CD4-positive, alpha-beta T cell (primary cell): ENCODE results near the gene CCSER2. TPM values are rescaled to one million over a fixed set of nuclear protein-coding genes. Genes with fewer than 3 reads are reported as not detected.

ENCODE experiments used
- ATAC-seq: fragments of 200-7000 bp; cut with Tn5 transposase; one replicate; pipeline ENCODE4 v1.10.0; 2022; ENCODE audit warnings: mild to moderate bottlenecking; ENCODE audit not compliant: poor library complexity
- CTCF ChIA-PET: fragments of 350-600 bp; sonication (Branson Sonifier 250); formaldehyde crosslinking; loops from one replicate; lab custom pipeline; 2021; ENCODE audit warnings: antibody characterized with exemption, inconsistent platforms; lab: Charles Lee
- POLR2A ChIA-PET: fragments of 350-600 bp; sonication (Branson Sonifier 250); formaldehyde crosslinking; loops from one replicate; lab custom pipeline; 2021; ENCODE audit warnings: antibody characterized with exemption, inconsistent platforms; lab: Charles Lee
- DNase-seq, 14 experiments: peaks; one replicate each; pipeline ENCODE4 v3.0.0-alpha.2; 2013 to 2020; ENCODE audit warnings: mixed read lengths in 2 of 14
- H3K27ac ChIP-seq, 2 donors: one replicate each; pipeline versions ENCODE4 v1.5.1 to v1.7.0; 2013; ENCODE audit warnings: low read length in 2 of 2, low read depth in 1 of 2, mild to moderate bottlenecking in 1 of 2
- H3K27me3 ChIP-seq, 2 experiments: 1 replicate in 1 of 2; 2 replicates in 1 of 2; pipeline versions ENCODE4 v1.6.1 to v1.7.0; 2013; ENCODE audit warnings: low read length in 2 of 2, control low read depth in 1 of 2, mild to moderate bottlenecking in 1 of 2, moderate library complexity in 1 of 2; ENCODE audit not compliant: insufficient read depth in 2 of 2, control insufficient read depth in 1 of 2
- H3K36me3 ChIP-seq: one replicate; pipeline ENCODE4 v1.6.1; 2013; ENCODE audit warnings: low read length, control low read depth; ENCODE audit not compliant: insufficient read depth
- H3K4me1 ChIP-seq: one replicate; pipeline ENCODE4 v1.6.1; 2013; ENCODE audit warnings: low read length, control low read depth; ENCODE audit not compliant: insufficient read depth
- H3K4me3 ChIP-seq: one replicate; pipeline ENCODE4 v1.5.1; 2013; ENCODE audit warnings: mild to moderate bottlenecking, low read length, moderate library complexity
- H3K9me3 ChIP-seq, 2 experiments: 1 replicate in 1 of 2; 2 replicates in 1 of 2; pipeline versions ENCODE4 v1.6.1 to v1.7.0; 2013; ENCODE audit warnings: low read length in 2 of 2, mild to moderate bottlenecking in 2 of 2, control low read depth in 1 of 2, moderate library complexity in 1 of 2; ENCODE audit not compliant: control insufficient read depth in 1 of 2, insufficient read depth in 1 of 2
- H3K27ac Mint-ChIP-seq: one replicate; pipeline ENCODE4 v1.8.0; 2020; ENCODE audit warnings: mixed read lengths
- H3K27me3 Mint-ChIP-seq: one replicate; pipeline ENCODE4 v1.8.0; 2021; ENCODE audit warnings: mixed read lengths
- H3K36me3 Mint-ChIP-seq: one replicate; pipeline ENCODE4 v1.8.0; 2021; ENCODE audit warnings: low read depth, mixed read lengths
- H3K4me1 Mint-ChIP-seq: one replicate; pipeline ENCODE4 v1.8.0; 2021; ENCODE audit warnings: low read depth, mixed read lengths
- H3K4me3 Mint-ChIP-seq: one replicate; pipeline ENCODE4 v1.8.0; 2020; ENCODE audit warnings: mild to moderate bottlenecking, mixed read lengths
- H3K9me3 Mint-ChIP-seq: one replicate; pipeline ENCODE4 v1.8.0; 2020; ENCODE audit warnings: mixed read lengths
- intact Hi-C, 2 experiments: fragments of 100-400 bp; cut with DNase I in 1 of 2; cut with micrococcal nuclease in 1 of 2; formaldehyde crosslinking; loops; one replicate each; pipeline versions ENCODE4 v1.15.1 to v1.9.0; 2023 to 2025; cut with DNase I, micrococcal nuclease
- total RNA-seq, 174 experiments: library from RNA in 2 of 174; stranded (reverse) in 2 of 174; gene quantifications; one replicate each; pipeline ENCODE4 v1.2.3 and lab custom pipeline; 2021 to 2026
- TF ChIP-seq, protein P1 (sequence below): fragments of 200-600 bp; IDR thresholded peaks from one replicate; pipeline ENCODE4 v1.8.0; 2022; ENCODE audit warnings: antibody characterized with exemption, mild to moderate bottlenecking

Gene CCSER2
- total RNA-seq, 2 experiments from 2014 or later: 134 to 148 TPM

DNA sequence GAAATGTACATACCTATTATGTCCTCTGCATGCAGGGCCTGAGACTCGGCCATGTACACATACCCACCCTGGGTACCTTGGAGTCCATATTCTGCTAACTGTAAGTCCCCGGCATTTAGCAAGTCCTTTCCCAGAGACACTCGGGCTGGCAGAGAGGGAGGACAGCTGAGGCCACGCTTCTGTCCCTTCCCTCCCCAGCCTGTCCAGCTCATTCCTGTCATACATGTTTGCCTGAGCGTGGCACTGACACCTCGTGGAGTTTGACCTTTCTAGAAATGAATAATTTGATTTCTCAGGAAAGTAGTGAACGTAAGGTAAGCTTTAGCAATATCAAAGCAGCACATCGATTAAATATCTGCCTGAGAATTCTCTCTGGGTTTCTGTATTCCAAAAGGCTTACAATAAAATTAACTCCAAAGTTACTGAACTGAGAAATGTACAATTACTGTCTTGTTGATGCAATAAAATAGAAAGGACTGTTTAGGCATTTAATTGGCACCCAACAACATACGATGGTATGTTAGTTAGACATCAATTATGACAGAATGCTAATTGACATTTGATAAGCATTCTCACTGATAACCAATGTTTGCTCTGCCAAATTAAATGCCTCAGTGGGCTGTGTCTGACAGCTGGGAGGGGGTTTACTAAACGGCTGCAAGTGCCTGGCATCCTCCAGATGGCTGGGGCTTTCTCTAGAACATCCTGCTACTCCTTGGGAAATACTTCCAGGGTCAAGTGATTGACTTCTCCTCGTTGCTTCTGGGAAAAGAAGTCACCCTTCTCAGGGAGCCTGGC lies 221.2 kb downstream of the CCSER2 start:
- intact Hi-C loops: no loop called here
- Mint-ChIP-seq H3K27ac (no peak overlapping the region), H3K9me3 (no peaks in the 10 kb centered on the region), H3K27me3 (peaks cover 24% of the 10 kb centered on the region), H3K4me1 (no peaks in the 10 kb centered on the region), H3K36me3 (no peaks in the 10 kb centered on the region), H3K4me3 (no peak overlapping the region)
- TF ChIP-seq, protein P1, sequence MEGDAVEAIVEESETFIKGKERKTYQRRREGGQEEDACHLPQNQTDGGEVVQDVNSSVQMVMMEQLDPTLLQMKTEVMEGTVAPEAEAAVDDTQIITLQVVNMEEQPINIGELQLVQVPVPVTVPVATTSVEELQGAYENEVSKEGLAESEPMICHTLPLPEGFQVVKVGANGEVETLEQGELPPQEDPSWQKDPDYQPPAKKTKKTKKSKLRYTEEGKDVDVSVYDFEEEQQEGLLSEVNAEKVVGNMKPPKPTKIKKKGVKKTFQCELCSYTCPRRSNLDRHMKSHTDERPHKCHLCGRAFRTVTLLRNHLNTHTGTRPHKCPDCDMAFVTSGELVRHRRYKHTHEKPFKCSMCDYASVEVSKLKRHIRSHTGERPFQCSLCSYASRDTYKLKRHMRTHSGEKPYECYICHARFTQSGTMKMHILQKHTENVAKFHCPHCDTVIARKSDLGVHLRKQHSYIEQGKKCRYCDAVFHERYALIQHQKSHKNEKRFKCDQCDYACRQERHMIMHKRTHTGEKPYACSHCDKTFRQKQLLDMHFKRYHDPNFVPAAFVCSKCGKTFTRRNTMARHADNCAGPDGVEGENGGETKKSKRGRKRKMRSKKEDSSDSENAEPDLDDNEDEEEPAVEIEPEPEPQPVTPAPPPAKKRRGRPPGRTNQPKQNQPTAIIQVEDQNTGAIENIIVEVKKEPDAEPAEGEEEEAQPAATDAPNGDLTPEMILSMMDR: no peak
- POLR2A ChIA-PET: no interaction called here
- no peaks in the 10 kb centered on the region for H3K9me3 ChIP-seq
- H3K27ac ChIP-seq: no peak overlapping the region
- CTCF ChIA-PET: interaction anchor here (0.7 kb wide), 1 partner anchor 285 kb away, joined by 3 read pairs; no protein-coding TSS in a partner anchor
- no peaks in the 10 kb centered on the region for H3K36me3 ChIP-seq
- H3K4me1 ChIP-seq: no peaks in the 10 kb centered on the region
- no peak overlapping the region for H3K4me3 ChIP-seq
- DNase-seq: no peak
- H3K27me3 ChIP-seq: peaks cover 4 to 5% of the 10 kb centered on the region in 2 experiments
- no peak for ATAC-seq

DNA sequence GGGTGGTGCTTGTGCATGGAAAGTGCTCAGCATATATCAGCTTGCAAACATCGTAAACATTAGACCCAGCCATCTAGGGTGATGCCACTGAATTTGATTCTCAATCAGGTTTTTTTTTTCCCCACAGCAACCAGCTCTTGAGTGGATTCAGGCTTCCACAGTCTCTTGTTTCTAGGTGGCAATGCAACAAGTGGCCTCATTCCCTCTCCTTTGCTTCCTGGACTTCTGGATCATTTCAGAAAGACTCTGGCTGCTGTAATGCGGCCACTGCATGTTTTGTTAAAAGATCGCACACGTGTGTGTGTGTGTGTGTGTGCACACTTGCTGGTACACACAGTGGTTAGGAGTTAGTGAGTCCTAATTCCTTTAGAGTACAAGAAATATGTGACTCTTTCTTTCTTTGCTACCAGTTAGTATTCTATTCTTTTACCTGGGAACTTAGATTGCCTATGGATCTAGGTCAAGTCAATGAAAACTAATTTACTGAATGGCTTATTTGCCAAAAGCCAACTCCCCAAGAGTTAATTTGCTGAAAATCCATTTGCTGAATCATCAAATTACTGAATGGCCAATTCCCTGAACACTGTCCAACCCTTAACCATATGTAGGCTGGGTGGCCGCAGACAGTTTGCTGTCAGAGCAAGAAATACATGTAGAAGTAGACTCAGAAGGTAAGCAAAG lies 222.5 kb downstream of the CCSER2 start:
- Mint-ChIP-seq H3K4me3 (no peak overlapping the region), H3K9me3 (no peaks in the 10 kb centered on the region), H3K27me3 (peaks cover 24% of the 10 kb centered on the region), H3K27ac (no peak overlapping the region), H3K4me1 (no peaks in the 10 kb centered on the region), H3K36me3 (no peaks in the 10 kb centered on the region)
- peaks cover 4 to 5% of the 10 kb centered on the region in 2 experiments for H3K27me3 ChIP-seq
- DNase-seq (no peak), ATAC-seq (no peak)
- no peaks in the 10 kb centered on the region for H3K9me3 ChIP-seq
- TF ChIP-seq, protein P1: no peak
- CTCF ChIA-PET: no interaction called here
- no peak overlapping the region for H3K27ac ChIP-seq
- H3K36me3 ChIP-seq: no peaks in the 10 kb centered on the region
- intact Hi-C loops: no loop called here
- POLR2A ChIA-PET: no interaction called here
- no peaks in the 10 kb centered on the region for H3K4me1 ChIP-seq
- no peak overlapping the region for H3K4me3 ChIP-seq

DNA sequence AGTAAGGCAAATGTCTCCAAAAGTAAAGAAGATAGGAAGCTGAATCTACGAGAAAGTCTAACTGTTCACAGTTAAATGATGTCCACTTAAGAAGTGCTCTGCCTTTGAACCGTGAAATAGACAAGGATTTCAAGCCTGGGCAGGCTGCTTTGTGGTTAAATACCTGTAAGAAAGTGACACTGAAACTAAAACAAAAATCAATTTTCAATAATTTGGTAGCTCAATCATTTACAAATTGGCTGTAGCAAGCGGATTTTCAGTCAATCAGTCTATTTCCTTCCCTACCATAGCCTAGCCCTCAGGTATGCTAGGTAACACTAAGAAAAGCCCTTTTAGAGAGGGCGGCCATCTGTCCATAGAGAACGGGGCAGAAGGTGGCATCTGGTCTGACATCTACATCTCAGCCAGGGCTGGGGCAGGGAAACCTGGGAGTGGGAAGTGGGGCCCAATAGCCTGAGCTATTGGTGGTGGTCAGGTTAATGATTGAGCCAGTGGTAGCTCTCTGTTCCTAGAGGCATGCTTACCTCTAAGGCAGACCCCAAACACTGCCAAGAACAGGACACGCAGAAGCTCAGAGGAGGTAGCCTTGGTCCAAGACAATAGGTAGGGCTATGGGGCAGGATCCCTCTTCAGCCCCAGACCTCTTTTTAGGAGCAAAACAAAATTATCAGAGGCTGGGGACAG lies 223.2 kb downstream of the CCSER2 start:
- Mint-ChIP-seq H3K27ac (no peak overlapping the region), H3K36me3 (no peaks in the 10 kb centered on the region), H3K4me3 (no peak overlapping the region), H3K27me3 (peaks cover 24% of the 10 kb centered on the region), H3K9me3 (no peaks in the 10 kb centered on the region), H3K4me1 (no peaks in the 10 kb centered on the region)
- ChIA-PET CTCF (no interaction called here), POLR2A (no interaction called here)
- ATAC-seq: no peak
- TF ChIP-seq, protein P1: no peak
- no peaks in the 10 kb centered on the region for H3K9me3 ChIP-seq
- no peaks in the 10 kb centered on the region for H3K36me3 ChIP-seq
- no peak overlapping the region for H3K27ac ChIP-seq
- no peaks in the 10 kb centered on the region for H3K4me1 ChIP-seq
- H3K27me3 ChIP-seq: peaks cover 4 to 5% of the 10 kb centered on the region in 2 experiments
- no peak overlapping the region for H3K4me3 ChIP-seq
- no peak for DNase-seq
- intact Hi-C loops: no loop called here
